DOHH2 (cell line): Measurements from ENCODE around the gene CORO1C.

Source experiments
- CTCF ChIP-seq: fragments of 200-600 bp; sonication (generic); IDR thresholded peaks from one replicate; pipeline ENCODE4 v1.5.1; 2014; ENCODE audit warnings: antibody characterized with exemption, mild to moderate bottlenecking, low read depth, low read length; ENCODE audit not compliant: poor library complexity, severe bottlenecking
- EZH2phosphoT487 ChIP-seq: fragments of 200-600 bp; sonication (generic); IDR thresholded peaks from 2 replicates; pipeline ENCODE4 v1.6.1; 2017; ENCODE audit warnings: borderline replicate concordance, mild to moderate bottlenecking, antibody characterized with exemption, low read length, moderate library complexity, mixed read lengths

GRCh38 chr12:108638141-108638827 is 93.0 kb downstream of the CORO1C start:
- no peak for TF ChIP-seq CTCF
- no peak for TF ChIP-seq EZH2phosphoT487
